ENCODE results near the gene CNNM2. TPM values are rescaled to one million over a fixed set of nuclear protein-coding genes. Genes with fewer than 3 reads are reported as not detected.
A peak's percentile ranks its signal among the peaks of the same experiment; 100 is the strongest.

Gene CNNM2
- total RNA-seq, 2 experiments from 2014 or later = 3.9 to 4.3 TPM

GRCh38 chr10:103021150-103021899 is 103.2 kb downstream of the CNNM2 start:
- intact Hi-C loops (cut with micrococcal nuclease) = no loop called here
- Mint-ChIP-seq H3K36me3 (ENCODE audit: low read depth) (no peaks in the 10 kb centered on the region), H3K27me3 (ENCODE audit: low read depth) (no peaks in the 10 kb centered on the region), H3K4me3 (no peak overlapping the region), H3K9me3 (no peaks in the 10 kb centered on the region), H3K27ac (no peak overlapping the region), H3K4me1 (ENCODE audit: low read depth) (no peaks in the 10 kb centered on the region)
- DNase-seq = no peak
- CTCF ChIA-PET = no interaction called here

DNA sequence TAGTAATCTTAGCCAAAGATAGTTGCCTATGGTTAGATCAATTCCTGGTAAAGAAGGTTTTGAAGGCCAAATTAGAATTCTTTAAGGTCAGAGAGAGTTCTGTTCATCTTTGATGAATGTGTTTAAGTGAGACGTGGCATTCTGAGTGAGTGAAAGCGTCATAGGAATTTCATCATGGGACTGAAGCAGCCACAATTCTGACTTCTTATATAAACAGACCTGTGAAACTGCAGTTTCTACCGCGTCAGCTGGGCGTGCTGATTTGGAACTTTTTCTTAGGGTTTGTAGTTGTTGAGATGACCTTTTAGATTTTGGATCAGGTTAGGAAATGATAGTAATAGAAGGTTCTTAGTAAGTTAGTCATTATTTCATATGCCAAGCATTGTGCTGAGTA is 103.8 kb downstream of the CNNM2 start:
- Mint-ChIP-seq H3K4me3 (no peak overlapping the region), H3K27ac (no peak overlapping the region), H3K4me1 (ENCODE audit: low read depth) (no peaks in the 10 kb centered on the region), H3K27me3 (ENCODE audit: low read depth) (no peaks in the 10 kb centered on the region), H3K36me3 (ENCODE audit: low read depth) (no peaks in the 10 kb centered on the region), H3K9me3 (no peaks in the 10 kb centered on the region)
- CTCF ChIA-PET = no interaction called here
- no peak for DNase-seq
- intact Hi-C loops (cut with micrococcal nuclease) = no loop called here

DNA sequence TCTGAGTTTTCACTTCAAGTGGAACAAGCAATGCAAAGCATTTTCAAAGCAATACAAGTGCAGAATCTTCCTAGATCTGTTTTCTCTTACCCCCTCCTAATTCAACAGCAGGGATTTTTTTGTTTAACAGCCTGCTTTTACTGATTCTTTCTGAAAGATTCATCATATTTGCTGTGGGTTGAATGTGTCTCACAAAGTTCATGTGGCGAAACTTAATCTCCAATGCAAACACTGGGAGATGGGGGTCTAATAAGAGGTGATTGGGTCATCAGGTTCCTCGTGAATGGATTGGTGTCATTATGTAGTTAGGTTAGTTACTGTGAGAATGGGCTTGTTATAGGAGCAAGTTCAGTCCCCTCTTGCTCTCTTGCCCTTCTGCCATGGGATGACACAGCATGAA is 107.6 kb downstream of the CNNM2 start:
- CTCF ChIA-PET = no interaction called here

GRCh38 chr10:103038570-103038969 is 120.5 kb downstream of the CNNM2 start:
- H3K27me3 Mint-ChIP-seq (ENCODE audit: low read depth) = no peaks in the 10 kb centered on the region
- CTCF ChIA-PET = no interaction called here
- no peak overlapping the region for H3K27ac Mint-ChIP-seq
- no peaks in the 10 kb centered on the region for H3K36me3 Mint-ChIP-seq (ENCODE audit: low read depth)
- H3K4me3 Mint-ChIP-seq = no peak overlapping the region
- H3K9me3 Mint-ChIP-seq = no peaks in the 10 kb centered on the region
- H3K4me1 Mint-ChIP-seq (ENCODE audit: low read depth) = no peaks in the 10 kb centered on the region
- no peak for DNase-seq
- intact Hi-C loops (cut with micrococcal nuclease) = no loop called here

More for the DNA sequence above, 107.6 kb downstream of the CNNM2 start:
- DNase-seq = no peak
- no peaks in the 10 kb centered on the region for H3K27me3 Mint-ChIP-seq (ENCODE audit: low read depth)
- no peak overlapping the region for H3K4me3 Mint-ChIP-seq
- no peaks in the 10 kb centered on the region for H3K9me3 Mint-ChIP-seq
- H3K27ac Mint-ChIP-seq = no peak overlapping the region
- H3K36me3 Mint-ChIP-seq (ENCODE audit: low read depth) = no peaks in the 10 kb centered on the region
- no peaks in the 10 kb centered on the region for H3K4me1 Mint-ChIP-seq (ENCODE audit: low read depth)
- intact Hi-C loops (cut with micrococcal nuclease) = no loop called here

DNA sequence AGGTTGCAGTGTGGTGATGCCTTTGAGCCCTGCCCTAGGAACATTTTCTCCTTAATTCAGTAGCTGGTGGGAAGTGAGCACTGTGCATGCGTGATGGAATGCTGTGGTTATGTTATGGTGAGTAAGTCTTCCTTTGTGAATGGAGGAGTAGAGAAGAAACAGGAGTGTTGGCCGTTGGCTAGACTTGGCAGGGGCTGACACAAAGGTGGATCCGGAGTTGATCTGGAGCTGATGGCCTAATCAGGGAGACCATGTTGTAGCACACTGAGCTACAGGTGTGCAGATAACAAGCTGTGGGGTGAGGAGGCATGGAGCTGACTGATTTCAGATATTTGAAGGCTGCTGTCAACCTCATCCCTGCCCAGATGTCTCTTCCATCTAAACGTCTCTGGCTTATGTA is 122.3 kb downstream of the CNNM2 start:
- CTCF ChIA-PET = interaction anchor here (1.1 kb wide), 1 partner anchor 14 kb away, joined by 3 read pairs; no protein-coding TSS in a partner anchor
- Mint-ChIP-seq H3K27ac (no peak overlapping the region), H3K9me3 (no peaks in the 10 kb centered on the region), H3K4me1 (ENCODE audit: low read depth) (no peaks in the 10 kb centered on the region), H3K27me3 (ENCODE audit: low read depth) (no peaks in the 10 kb centered on the region), H3K4me3 (no peak overlapping the region), H3K36me3 (ENCODE audit: low read depth) (no peaks in the 10 kb centered on the region)
- intact Hi-C loops (cut with micrococcal nuclease) = no loop called here
- no peak for DNase-seq

GRCh38 chr10:103041391-103041790 is 123.3 kb downstream of the CNNM2 start:
- H3K36me3 Mint-ChIP-seq (ENCODE audit: low read depth) = no peaks in the 10 kb centered on the region
- no peak for DNase-seq
- no peaks in the 10 kb centered on the region for H3K4me1 Mint-ChIP-seq (ENCODE audit: low read depth)
- CTCF ChIA-PET = no interaction called here
- H3K4me3 Mint-ChIP-seq = no peak overlapping the region
- no peak overlapping the region for H3K27ac Mint-ChIP-seq
- H3K27me3 Mint-ChIP-seq (ENCODE audit: low read depth) = no peaks in the 10 kb centered on the region
- intact Hi-C loops (cut with micrococcal nuclease) = no loop called here
- no peaks in the 10 kb centered on the region for H3K9me3 Mint-ChIP-seq

DNA sequence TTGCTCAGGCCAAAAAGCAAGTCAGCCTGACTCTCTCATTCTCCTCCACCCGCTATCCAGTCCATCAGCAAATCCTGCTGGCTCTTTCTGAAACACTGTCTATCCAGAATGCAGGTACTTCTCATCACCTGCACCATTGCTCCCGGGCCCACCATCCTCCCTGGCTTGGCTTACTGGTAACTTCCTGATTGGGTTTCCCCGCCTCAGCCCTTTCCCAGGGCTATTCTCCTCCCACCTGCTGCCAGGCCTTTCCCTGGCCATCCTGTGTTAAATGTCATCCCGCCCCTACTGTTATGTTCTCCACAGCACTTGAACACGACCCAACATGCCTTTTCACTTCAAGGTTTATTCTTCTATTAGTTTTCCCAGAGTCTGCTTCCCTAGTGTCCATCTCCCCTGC is 124.0 kb downstream of the CNNM2 start:
- CTCF ChIA-PET = no interaction called here
- no peak overlapping the region for H3K27ac Mint-ChIP-seq
- no peaks in the 10 kb centered on the region for H3K27me3 Mint-ChIP-seq (ENCODE audit: low read depth)
- intact Hi-C loops (cut with micrococcal nuclease) = no loop called here
- DNase-seq = no peak
- H3K36me3 Mint-ChIP-seq (ENCODE audit: low read depth) = no peaks in the 10 kb centered on the region
- H3K9me3 Mint-ChIP-seq = no peaks in the 10 kb centered on the region
- no peaks in the 10 kb centered on the region for H3K4me1 Mint-ChIP-seq (ENCODE audit: low read depth)
- no peak overlapping the region for H3K4me3 Mint-ChIP-seq

DNA sequence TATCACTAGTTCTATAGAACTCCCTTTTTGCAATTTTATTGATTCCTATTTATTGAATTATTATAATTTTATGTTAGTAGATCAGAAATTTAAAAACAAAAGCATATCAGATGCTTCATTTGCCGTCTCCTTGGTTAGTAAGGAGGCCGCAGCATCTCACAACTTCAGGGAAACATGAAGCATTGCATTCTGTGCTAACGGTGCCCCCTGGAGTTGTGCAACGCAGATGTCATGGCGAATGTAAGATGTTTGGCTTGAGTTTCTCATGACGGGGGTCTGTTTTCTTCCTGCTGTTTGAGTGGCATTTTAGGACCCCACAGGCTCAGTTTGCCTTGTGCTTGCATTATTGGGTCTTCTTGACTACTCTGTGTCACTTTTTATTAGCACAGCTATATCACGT is 124.8 kb downstream of the CNNM2 start:
- Mint-ChIP-seq H3K9me3 (no peaks in the 10 kb centered on the region), H3K27ac (no peak overlapping the region), H3K27me3 (ENCODE audit: low read depth) (no peaks in the 10 kb centered on the region), H3K4me1 (ENCODE audit: low read depth) (no peaks in the 10 kb centered on the region), H3K36me3 (ENCODE audit: low read depth) (no peaks in the 10 kb centered on the region), H3K4me3 (no peak overlapping the region)
- CTCF ChIA-PET = interaction anchor here (1.1 kb wide), 1 partner anchor 125 kb away, joined by 3 read pairs; the partner anchor contains the start of gene CNNM2
- intact Hi-C loops (cut with micrococcal nuclease) = no loop called here
- DNase-seq = peak; percentile 8

DNA sequence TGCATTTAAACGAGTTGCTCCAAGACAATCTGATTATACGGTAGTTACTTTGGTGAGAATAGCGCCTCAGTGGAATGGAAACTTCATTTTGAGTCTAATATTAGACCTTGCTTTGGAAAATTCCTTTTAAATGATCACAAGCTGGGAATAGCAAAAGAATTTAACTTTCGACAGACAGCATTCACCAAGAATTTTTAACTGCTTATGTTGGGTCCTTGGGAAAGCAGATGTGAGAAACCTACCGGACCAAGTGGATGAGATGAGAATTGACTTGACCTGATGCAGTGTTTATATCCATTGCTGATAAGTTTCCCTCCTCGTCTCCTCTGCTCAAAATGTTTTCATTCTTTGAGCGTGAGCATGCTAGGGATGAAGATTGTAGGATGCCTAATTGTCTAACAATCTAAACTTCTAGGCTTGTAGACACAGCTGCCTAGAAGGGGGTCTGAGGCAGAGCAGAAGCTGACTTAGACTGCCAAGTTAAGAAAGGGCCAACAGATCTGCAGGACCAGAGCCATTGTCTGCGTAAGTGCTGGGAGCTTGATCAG is 126.9 kb downstream of the CNNM2 start:
- CTCF ChIA-PET = no interaction called here
- intact Hi-C loops (cut with micrococcal nuclease) = no loop called here
- H3K9me3 Mint-ChIP-seq = no peaks in the 10 kb centered on the region
- H3K4me1 Mint-ChIP-seq (ENCODE audit: low read depth) = no peaks in the 10 kb centered on the region
- H3K36me3 Mint-ChIP-seq (ENCODE audit: low read depth) = no peaks in the 10 kb centered on the region
- H3K27me3 Mint-ChIP-seq (ENCODE audit: low read depth) = no peaks in the 10 kb centered on the region
- DNase-seq = no peak
- H3K27ac Mint-ChIP-seq = no peak overlapping the region
- H3K4me3 Mint-ChIP-seq = no peak overlapping the region

GRCh38 chr10:103045961-103046360 is 127.9 kb downstream of the CNNM2 start:
- Mint-ChIP-seq H3K27me3 (ENCODE audit: low read depth) (no peaks in the 10 kb centered on the region), H3K4me3 (no peak overlapping the region), H3K36me3 (ENCODE audit: low read depth) (no peaks in the 10 kb centered on the region), H3K4me1 (ENCODE audit: low read depth) (no peaks in the 10 kb centered on the region), H3K27ac (no peak overlapping the region), H3K9me3 (no peaks in the 10 kb centered on the region)
- CTCF ChIA-PET = interaction anchor here (0.7 kb wide), 1 partner anchor 129 kb away, joined by 4 read pairs; no protein-coding TSS in a partner anchor
- intact Hi-C loops (cut with micrococcal nuclease) = no loop called here
- DNase-seq = no peak

- no peak overlapping the region for H3K4me3 Mint-ChIP-seq
- H3K9me3 Mint-ChIP-seq = no peaks in the 10 kb centered on the region
- intact Hi-C loops (cut with micrococcal nuclease) = no loop called here
- CTCF ChIA-PET = interaction anchor here (0.8 to 1.3 kb wide), 2 partner anchors 88 to 130 kb away, joined by 3 read pairs; partner anchors contain the start of gene CNNM2
- no peak overlapping the region for H3K27ac Mint-ChIP-seq
- H3K4me1 Mint-ChIP-seq (ENCODE audit: low read depth) = no peaks in the 10 kb centered on the region
- no peak for DNase-seq
- no peaks in the 10 kb centered on the region for H3K27me3 Mint-ChIP-seq (ENCODE audit: low read depth)
- H3K36me3 Mint-ChIP-seq (ENCODE audit: low read depth) = no peaks in the 10 kb centered on the region
Measured at GRCh38 chr10:103047381-103047780, 129.3 kb downstream of the CNNM2 start.

DNA sequence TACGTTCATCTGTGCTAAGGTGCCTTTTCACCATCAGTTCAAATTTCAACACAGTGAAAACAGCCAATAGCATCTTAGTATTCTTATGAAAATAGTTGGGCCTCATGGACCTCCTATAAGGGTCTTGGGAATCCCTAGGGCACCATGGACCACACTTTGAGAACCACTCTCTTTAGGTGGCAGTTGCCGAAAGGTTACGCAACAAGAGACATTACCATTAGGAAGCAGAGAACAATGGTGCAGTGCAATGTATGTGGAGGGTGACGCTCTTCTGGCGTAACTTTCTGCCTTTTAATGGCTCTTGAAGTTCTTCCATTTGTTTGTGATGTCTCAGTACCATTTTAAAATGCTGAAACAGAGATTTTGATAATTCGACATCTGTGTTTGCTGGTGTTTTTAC is 131.1 kb downstream of the CNNM2 start:
- CTCF ChIA-PET = interaction anchor here (0.8 kb wide), 1 partner anchor 442 kb away, joined by 3 read pairs; no protein-coding TSS in a partner anchor
- no peaks in the 10 kb centered on the region for H3K9me3 Mint-ChIP-seq
- DNase-seq = no peak
- H3K4me1 Mint-ChIP-seq (ENCODE audit: low read depth) = peaks cover 8% of the 10 kb centered on the region
- no peak overlapping the region for H3K4me3 Mint-ChIP-seq
- H3K27ac Mint-ChIP-seq = no peak overlapping the region
- intact Hi-C loops (cut with micrococcal nuclease) = no loop called here
- no peaks in the 10 kb centered on the region for H3K36me3 Mint-ChIP-seq (ENCODE audit: low read depth)
- no peaks in the 10 kb centered on the region for H3K27me3 Mint-ChIP-seq (ENCODE audit: low read depth)

All from activated naive CD4-positive, alpha-beta T cell treated with anti-CD3 and anti-CD28 coated beads for 36 hours (primary cell).